Stimulated activated CD4-positive, alpha-beta T cell treated with anti-CD3 and anti-CD28 coated beads, Interleukin-1b, Interleukin-23, amount 100 ng/mL, for 48 hours (primary cell): ENCODE data around the gene TSR1.

Source experiments
- DNase-seq: peaks from one replicate; pipeline ENCODE4 v3.0.0-alpha.2; 2020

TSR1 gene

GRCh38 chr17:2336215-2336851 is at the start of gene TSR1:
Gene TSR1 (minus strand): TSS chr17:2336457. CDS start chr17:2336427, 30 bp downstream.
- DNase-seq, result peak; percentile 91

GRCh38 chr17:2385240-2386210 is 49.3 kb upstream of the TSR1 start:
- no peak for DNase-seq

- DNase-seq, result no peak
Observed at GRCh38 chr17:2384439-2385127, 48.3 kb upstream of the TSR1 start.

- no peak for DNase-seq
Observed at GRCh38 chr17:2383628-2384167, 47.4 kb upstream of the TSR1 start.

GRCh38 chr17:2380950-2381649 is 44.8 kb upstream of the TSR1 start:
- no peak for DNase-seq

- no peak for DNase-seq
Observed at GRCh38 chr17:2380226-2380922, 44.1 kb upstream of the TSR1 start.

- DNase-seq, result no peak
Observed at GRCh38 chr17:2379489-2380225, 43.4 kb upstream of the TSR1 start.

GRCh38 chr17:2378905-2379304 is 42.6 kb upstream of the TSR1 start:
- no peak for DNase-seq

- DNase-seq, result no peak
Observed at GRCh38 chr17:2377659-2378058, 41.4 kb upstream of the TSR1 start.

GRCh38 chr17:2376107-2376506 is 39.9 kb upstream of the TSR1 start:
- DNase-seq, result no peak

GRCh38 chr17:2375406-2375805 is 39.1 kb upstream of the TSR1 start:
- DNase-seq, result no peak

- DNase-seq, result no peak
Observed at GRCh38 chr17:2374549-2375285, 38.5 kb upstream of the TSR1 start.

- DNase-seq, result no peak
Observed at GRCh38 chr17:2373179-2373578, 36.9 kb upstream of the TSR1 start.

GRCh38 chr17:2372681-2373080 is 36.4 kb upstream of the TSR1 start:
- DNase-seq, result no peak

GRCh38 chr17:2372180-2372579 is 35.9 kb upstream of the TSR1 start:
- DNase-seq, result no peak

- no peak for DNase-seq
Observed at GRCh38 chr17:2371183-2372130, 35.2 kb upstream of the TSR1 start.

GRCh38 chr17:2370211-2370589 is 33.9 kb upstream of the TSR1 start:
- no peak for DNase-seq

- no peak for DNase-seq
Observed at GRCh38 chr17:2369551-2370210, 33.4 kb upstream of the TSR1 start.

- no peak for DNase-seq
Observed at GRCh38 chr17:2369039-2369438, 32.8 kb upstream of the TSR1 start.
